Right lobe of liver (tissue), 6 donors: ENCODE data around the gene AGPAT1. TPM values are rescaled to one million over a fixed set of nuclear protein-coding genes. Genes with fewer than 3 reads are reported as not detected.
A peak's percentile ranks its signal among the peaks of the same experiment; 100 is the strongest.
"Not testable (repeated sequence)": the region's sequence is repeated elsewhere in the genome, so short reads cannot be mapped to it uniquely, and the experiment has no call there.

Experiments used
- ATAC-seq, 4 donors: fragments of 200-7000 bp; cut with Tn5 transposase; one replicate each; pipeline ENCODE4 v1.9.1; 2020; ENCODE audit warnings: mild to moderate bottlenecking in 4 of 4, moderate library complexity in 4 of 4
- DNase-seq, 3 donors: peaks; one replicate each; pipeline ENCODE4 v3.0.0-alpha.2; 2020
- H3K27ac ChIP-seq, 3 donors: fragments of 200-600 bp; one replicate each; pipeline ENCODE4 v1.8.0; 2022
- H3K27me3 ChIP-seq, 2 donors: fragments of 200-600 bp; one replicate each; pipeline ENCODE4 v1.8.0; 2022
- H3K36me3 ChIP-seq, 4 donors: fragments of 200-600 bp; sonication (generic) in 1 of 4; one replicate each; pipeline versions ENCODE4 v1.5.1 to v1.8.0; 2017 to 2022; ENCODE audit warnings: control low read depth in 1 of 4
- H3K4me1 ChIP-seq, 4 donors: fragments of 200-600 bp; sonication (generic) in 1 of 4; one replicate each; pipeline versions ENCODE4 v1.5.1 to v1.8.0; 2017 to 2022; ENCODE audit warnings: control low read depth in 1 of 4
- H3K4me3 ChIP-seq, 3 donors: fragments of 200-600 bp; one replicate each; pipeline ENCODE4 v1.8.0; 2022
- H3K9me3 ChIP-seq, 4 donors: fragments of 200-600 bp; sonication (generic) in 1 of 4; one replicate each; pipeline versions ENCODE4 v1.5.1 to v1.8.0; 2017 to 2022; ENCODE audit warnings: control low read depth in 1 of 4
- CTCF ChIP-seq, 4 donors: fragments of 200-600 bp in 3 of 4; fragments of 450-650 bp in 1 of 4; IDR thresholded peaks; one replicate each; pipeline versions ENCODE4 v1.5.1 to v1.8.0; 2016 to 2022; ENCODE audit warnings: antibody characterized with exemption in 4 of 4, mild to moderate bottlenecking in 2 of 4
- POLR2A ChIP-seq: fragments of 450-650 bp; IDR thresholded peaks from one replicate; pipeline ENCODE4 v1.6.1; 2017; ENCODE audit warnings: antibody characterized with exemption, mild to moderate bottlenecking
- WGBS: methylation state at CpG from one replicate; pipeline ENCODE4 v1.1.6; 2018; ENCODE audit warnings: low coverage, low lambda C conversion rate; ENCODE audit not compliant: insufficient coverage; ENCODE audit errors: missing lambda C conversion rate; 5-methylcytosine and 5-hydroxymethylcytosine counted together
- intact Hi-C, 2 donors: fragments of 100-400 bp; cut with DNase I; formaldehyde crosslinking; loops; one replicate each; pipeline versions ENCODE4 v1.11.2 to v1.14.1; 2022
- total RNA-seq, 6 experiments: library from RNA; depleted of rRNA in 2 of 6; stranded (reverse); fragments of >200 nt in 2 of 6; fragmentation: NEBNext Ultra II Directional in 3 of 6; extraction: Animal tissue kit (Norgen Biotek cat#: 25700) in 3 of 6; gene quantifications; one replicate each; pipeline versions ENCODE4 v1.1.0 to v1.2.4, GENCODE V29; 2016 to 2023
- donor health status: DM: no; HTN: yes; CAD: no.
- donor health status: DM: no; HTN: no; CAD: no.
- donor health status: DM: no; HTN: no; CAD: no.
- donor health status: DM: no; HTN: yes; CAD: no.
- donor health status: DM: no; HTN: yes; CAD: no.

Gene AGPAT1
- total RNA-seq, 6 experiments from 2014 or later = 23.5 to 36.9 (median 31.6) TPM

GRCh38 chr6:32214126-32214525, 38.2 kb upstream of the AGPAT1 start:
- H3K9me3 ChIP-seq = no peaks in the 10 kb centered on the region
- no peaks in the 10 kb centered on the region for H3K27me3 ChIP-seq
- DNase-seq (no peak), ATAC-seq (no peak)
- no peaks in the 10 kb centered on the region for H3K36me3 ChIP-seq
- intact Hi-C loops = no loop called here
- WGBS = 50% methylated on average over 1 of the region's 3 CpGs
- no peaks in the 10 kb centered on the region for H3K4me1 ChIP-seq
- no peak overlapping the region for H3K27ac ChIP-seq
- TF ChIP-seq POLR2A = no peak
- no peak for TF ChIP-seq CTCF (IDR thresholded peaks at IDR 0.05)
- H3K4me3 ChIP-seq = no peak overlapping the region

DNA sequence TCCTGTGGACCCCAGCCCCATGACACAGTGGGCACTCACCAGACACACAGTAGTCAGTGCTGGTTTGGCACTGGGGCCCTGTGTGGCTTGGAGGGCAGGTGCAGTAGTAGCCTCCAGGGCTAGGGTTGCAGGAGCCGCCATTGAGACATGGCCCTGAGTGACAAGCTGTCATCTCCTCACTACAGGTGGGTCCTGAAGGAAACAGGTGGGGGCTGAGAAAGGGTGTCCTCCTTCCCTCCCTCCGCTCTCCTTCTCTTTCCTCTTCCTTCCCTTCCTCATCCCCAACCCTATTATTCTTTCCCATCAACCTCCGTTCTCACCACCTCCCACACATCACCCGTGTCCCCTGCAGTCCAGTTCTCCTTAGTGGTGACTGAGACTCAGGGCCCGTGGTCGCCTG, 37.8 kb upstream of the AGPAT1 start:
- Histone ChIP-seq H3K27me3 (no peaks in the 10 kb centered on the region), H3K9me3 (no peaks in the 10 kb centered on the region), H3K36me3 (no peaks in the 10 kb centered on the region), H3K4me3 (no peak overlapping the region), H3K27ac (no peak overlapping the region), H3K4me1 (no peaks in the 10 kb centered on the region)
- TF ChIP-seq POLR2A = no peak
- no peak for TF ChIP-seq CTCF (IDR thresholded peaks at IDR 0.05)
- WGBS = 88% methylated on average over 3 of the region's 6 CpGs
- no peak for ATAC-seq
- DNase-seq = no peak
- intact Hi-C loops = no loop called here

- Histone ChIP-seq H3K27me3 (no peaks in the 10 kb centered on the region), H3K4me1 (no peaks in the 10 kb centered on the region), H3K9me3 (no peaks in the 10 kb centered on the region), H3K27ac (no peak overlapping the region), H3K36me3 (no peaks in the 10 kb centered on the region), H3K4me3 (no peak overlapping the region)
- TF ChIP-seq CTCF (IDR thresholded peaks at IDR 0.05) (no peak), POLR2A (no peak)
- WGBS = 72% methylated on average over 9 of the region's 12 CpGs
- DNase-seq = no peak
- peak in 1 of 4 donors; percentile 7 for ATAC-seq
- intact Hi-C loops = no loop called here
Observed at GRCh38 chr6:32212076-32212760, 36.3 kb upstream of the AGPAT1 start.

DNA sequence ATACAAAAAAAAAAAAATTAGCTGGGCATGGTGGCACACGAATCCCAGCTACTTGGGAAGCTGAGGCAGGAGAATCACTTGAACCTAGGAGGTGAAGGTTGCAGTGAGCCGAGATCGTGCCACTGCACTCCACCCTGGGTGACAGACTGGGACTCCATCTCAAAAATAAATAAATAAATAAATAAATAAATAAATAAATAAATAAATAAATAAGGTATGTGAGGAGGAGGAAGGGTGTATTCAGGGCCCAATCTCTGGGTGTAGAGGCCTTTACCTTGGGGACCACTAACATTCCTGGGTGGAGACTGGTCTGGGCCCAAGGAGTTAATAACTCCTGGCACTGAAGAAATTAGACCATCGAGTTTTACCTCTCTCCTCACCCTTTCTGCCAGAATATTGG, 35.5 kb upstream of the AGPAT1 start:
- intact Hi-C loops, H3K27me3 ChIP-seq, ATAC-seq, H3K4me1 ChIP-seq, H3K4me3 ChIP-seq, DNase-seq, H3K27ac ChIP-seq, H3K36me3 ChIP-seq, H3K9me3 ChIP-seq: not testable (repeated sequence)
- WGBS = 77% methylated on average over 2 of the region's 4 CpGs

GRCh38 chr6:32210191-32210601, 34.3 kb upstream of the AGPAT1 start:
- Histone ChIP-seq H3K4me3 (no peak overlapping the region), H3K4me1 (no peaks in the 10 kb centered on the region), H3K9me3 (no peaks in the 10 kb centered on the region), H3K36me3 (no peaks in the 10 kb centered on the region), H3K27ac (no peak overlapping the region), H3K27me3 (no peaks in the 10 kb centered on the region)
- no peak for ATAC-seq
- TF ChIP-seq POLR2A = no peak
- TF ChIP-seq CTCF (IDR thresholded peaks at IDR 0.05) = no peak
- no peak for DNase-seq
- WGBS = 59% methylated on average over 5 of the region's 5 CpGs
- intact Hi-C loops = no loop called here
